HFF-Myc (cell line): Measurements from ENCODE around the gene RNF167.

Source experiments
- DNase-seq: peaks from one replicate; pipeline ENCODE4 v3.0.0-alpha.2; 2011; ENCODE audit warnings: low read depth; ENCODE audit errors: extremely low read depth
- H3K4me3 ChIP-seq: replicated peaks from 2 replicates; pipeline ENCODE4 v1.5.1; 2011; ENCODE audit warnings: low read depth, mild to moderate bottlenecking, control low read depth, low read length
- TF ChIP-seq, protein P1 (sequence below): IDR thresholded peaks from 2 replicates; pipeline ENCODE4 v1.5.1; 2012; ENCODE audit warnings: mild to moderate bottlenecking, low read depth, low read length, control low read depth; ENCODE audit errors: missing control alignments

Gene RNF167

DNA sequence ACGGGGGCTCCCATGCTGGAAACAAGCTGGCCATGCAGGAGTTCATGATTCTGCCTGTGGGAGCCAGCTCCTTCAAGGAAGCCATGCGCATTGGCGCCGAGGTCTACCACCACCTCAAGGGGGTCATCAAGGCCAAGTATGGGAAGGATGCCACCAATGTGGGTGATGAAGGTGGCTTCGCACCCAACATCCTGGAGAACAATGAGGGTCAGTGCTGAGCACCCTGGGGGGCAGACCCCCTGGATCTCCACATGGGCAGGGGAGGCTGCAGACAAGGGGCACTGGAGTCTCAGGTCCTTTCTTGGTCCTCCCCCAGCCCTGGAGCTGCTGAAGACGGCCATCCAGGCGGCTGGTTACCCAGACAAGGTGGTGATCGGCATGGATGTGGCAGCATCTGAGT, 15.0 kb downstream of the RNF167 start:
- DNase-seq, result no peak
- H3K4me3 ChIP-seq, result no peak overlapping the region
- TF ChIP-seq, protein P1, sequence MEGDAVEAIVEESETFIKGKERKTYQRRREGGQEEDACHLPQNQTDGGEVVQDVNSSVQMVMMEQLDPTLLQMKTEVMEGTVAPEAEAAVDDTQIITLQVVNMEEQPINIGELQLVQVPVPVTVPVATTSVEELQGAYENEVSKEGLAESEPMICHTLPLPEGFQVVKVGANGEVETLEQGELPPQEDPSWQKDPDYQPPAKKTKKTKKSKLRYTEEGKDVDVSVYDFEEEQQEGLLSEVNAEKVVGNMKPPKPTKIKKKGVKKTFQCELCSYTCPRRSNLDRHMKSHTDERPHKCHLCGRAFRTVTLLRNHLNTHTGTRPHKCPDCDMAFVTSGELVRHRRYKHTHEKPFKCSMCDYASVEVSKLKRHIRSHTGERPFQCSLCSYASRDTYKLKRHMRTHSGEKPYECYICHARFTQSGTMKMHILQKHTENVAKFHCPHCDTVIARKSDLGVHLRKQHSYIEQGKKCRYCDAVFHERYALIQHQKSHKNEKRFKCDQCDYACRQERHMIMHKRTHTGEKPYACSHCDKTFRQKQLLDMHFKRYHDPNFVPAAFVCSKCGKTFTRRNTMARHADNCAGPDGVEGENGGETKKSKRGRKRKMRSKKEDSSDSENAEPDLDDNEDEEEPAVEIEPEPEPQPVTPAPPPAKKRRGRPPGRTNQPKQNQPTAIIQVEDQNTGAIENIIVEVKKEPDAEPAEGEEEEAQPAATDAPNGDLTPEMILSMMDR, result no peak

DNA sequence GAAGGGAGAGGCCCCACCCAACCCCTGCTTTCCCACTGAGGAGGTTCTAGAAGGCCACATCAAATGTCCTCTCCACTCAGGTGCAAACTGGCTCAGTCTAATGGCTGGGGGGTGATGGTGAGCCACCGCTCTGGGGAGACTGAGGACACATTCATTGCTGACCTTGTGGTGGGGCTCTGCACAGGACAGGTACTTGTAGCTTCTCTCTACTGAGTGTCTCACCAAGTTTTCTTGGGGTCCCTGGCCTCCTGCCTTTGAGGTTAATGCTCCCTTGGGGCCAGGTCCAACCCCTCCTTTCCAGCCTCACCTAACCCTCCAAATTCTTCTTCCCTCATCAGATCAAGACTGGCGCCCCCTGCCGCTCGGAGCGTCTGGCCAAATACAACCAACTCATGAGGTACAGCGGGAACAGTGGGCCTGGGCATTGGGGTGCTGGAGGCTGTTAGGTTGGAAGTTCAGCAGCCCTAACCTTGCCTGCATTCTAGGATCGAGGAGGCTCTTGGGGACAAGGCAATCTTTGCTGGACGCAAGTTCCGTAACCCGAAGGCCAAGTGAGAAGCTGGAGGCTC, 16.5 kb downstream of the RNF167 start:
- DNase-seq, result no peak
- TF ChIP-seq, protein P1, result peak; percentile 22
- H3K4me3 ChIP-seq, result no peak overlapping the region

DNA sequence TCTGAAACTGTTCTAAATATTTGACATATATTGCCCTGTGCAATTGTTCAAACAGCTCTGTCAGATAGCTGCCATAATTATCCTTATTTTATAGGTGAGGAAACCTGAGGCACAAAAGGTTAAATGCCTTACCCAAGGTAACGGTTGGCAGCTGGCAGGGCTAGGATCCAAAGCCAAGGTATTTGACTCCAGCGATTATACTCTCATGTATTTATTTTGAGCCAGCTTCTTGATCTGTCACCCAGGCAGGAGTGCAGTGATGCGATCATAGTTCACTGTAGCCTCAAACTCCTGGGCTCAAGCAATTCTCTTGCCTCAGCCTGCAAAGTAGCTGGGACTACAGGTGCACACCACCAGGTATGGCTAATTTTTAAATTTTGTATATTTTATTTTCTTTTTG, 18.0 kb downstream of the RNF167 start:
- DNase-seq, result no peak
- no peak overlapping the region for H3K4me3 ChIP-seq
- TF ChIP-seq, protein P1, result no peak

DNA sequence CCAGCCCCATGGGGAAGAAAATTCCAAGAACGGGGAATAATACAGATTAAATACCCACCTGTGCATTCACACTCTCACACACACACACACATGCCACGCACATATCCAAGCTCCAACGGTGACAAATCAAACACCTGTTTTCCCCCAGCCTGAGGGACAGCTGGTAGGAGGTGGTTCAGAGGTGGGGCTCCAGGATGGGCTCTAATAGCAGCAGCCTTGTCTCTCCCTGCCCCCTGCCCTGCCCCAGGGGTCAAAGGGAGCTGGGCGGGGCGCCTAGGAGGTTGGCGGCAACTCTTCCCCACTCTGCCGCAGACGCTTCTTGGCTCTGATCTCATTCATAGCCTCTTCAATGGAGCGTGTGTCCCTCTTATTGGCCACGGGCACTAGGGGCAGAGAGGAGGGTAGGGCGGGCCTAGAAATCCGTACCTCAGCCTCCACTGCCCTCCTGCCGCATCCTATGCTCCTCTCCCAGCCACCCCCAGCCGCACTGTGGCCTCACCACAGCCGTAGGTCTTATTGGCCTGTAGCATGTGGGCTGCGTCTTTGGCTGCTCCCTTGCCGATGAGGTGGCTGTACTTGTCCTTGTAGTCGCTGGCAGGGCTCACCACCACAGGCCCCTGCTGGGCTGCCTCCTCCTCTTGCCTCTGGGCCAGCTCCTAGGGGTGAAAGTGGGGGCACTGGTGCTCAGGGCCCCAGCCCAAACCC, 19.3 kb downstream of the RNF167 start:
- TF ChIP-seq, protein P1, result no peak
- DNase-seq, result no peak
- H3K4me3 ChIP-seq, result no peak overlapping the region

DNA sequence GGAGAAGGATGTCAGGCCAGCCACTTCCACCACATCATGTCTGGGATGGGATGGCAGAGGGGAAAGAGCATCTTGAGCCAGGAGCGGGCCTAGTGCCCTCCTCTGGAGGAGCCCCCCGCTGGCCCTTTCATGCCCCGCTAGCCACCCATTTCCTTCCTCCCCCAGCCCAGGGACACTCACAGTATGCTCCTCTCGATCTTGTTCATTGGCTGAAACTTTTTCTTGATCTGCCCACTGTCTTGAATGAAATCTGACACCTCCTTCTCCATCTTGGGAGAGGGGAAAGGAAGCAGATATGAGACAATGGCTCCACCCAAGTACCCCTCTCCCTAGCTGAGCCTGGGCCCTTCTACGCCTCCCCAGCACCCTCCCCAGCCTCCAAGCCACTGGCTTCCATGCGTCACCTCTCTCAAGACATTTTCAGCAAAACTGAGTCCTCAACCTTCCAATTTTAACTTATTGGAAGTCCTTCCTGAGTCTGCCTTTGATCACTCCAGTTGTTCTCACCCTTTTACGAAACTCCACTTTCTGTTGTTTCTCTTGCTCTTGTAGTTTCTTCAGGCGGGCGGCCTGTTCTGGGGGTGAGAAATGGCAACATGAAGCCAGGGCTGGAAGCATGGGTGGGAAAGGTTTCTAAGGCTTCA, 20.3 kb downstream of the RNF167 start:
- DNase-seq, result no peak
- no peak overlapping the region for H3K4me3 ChIP-seq
- TF ChIP-seq, protein P1, result no peak

DNA sequence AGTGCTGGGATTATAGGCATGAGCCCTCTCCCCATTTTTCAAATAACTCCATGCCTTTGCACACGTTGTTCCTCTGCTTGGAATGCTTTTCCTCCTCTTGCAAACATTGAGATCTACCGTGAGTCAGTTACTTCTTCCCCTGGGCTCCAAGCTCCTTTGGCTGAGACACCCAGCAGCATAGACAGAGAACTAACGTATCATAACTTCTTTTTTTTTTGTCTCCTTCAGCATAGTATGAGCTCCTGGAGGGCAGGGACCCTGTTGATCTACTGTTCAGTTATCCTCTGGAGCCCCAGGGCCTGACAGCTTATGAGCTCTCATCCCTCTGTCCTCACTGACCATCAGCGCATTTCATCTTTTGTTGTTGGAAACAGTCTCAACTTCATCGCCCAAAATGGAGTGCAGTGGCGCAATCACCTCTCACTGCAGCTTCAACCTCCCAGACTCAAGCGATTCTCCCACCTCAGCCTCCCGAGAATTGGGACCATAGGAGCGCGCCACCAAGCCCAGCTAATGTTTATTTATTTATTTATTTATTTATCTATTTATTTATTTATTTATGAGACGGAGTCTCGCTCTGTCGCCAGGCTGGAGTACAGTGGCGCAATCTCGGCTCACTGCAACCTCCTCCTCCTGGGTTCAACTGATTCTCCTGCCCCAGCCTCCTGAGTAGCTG, 25.4 kb downstream of the RNF167 start:
- TF ChIP-seq, protein P1, result no peak
- DNase-seq, result no peak
- no peak overlapping the region for H3K4me3 ChIP-seq
